NCI-H1930 (cell line): ENCODE results near the gene CCL19.
"Not testable (repeated sequence)": the region's sequence is repeated elsewhere in the genome, so short reads cannot be mapped to it uniquely, and the experiment has no call there.

ENCODE experiments used
- DNase-seq, 2 experiments: peaks; one replicate each; lab custom pipeline; 2025; lab: John Stamatoyannopoulos, UW

The CCL19 gene

GRCh38 chr9:34690983-34691935, at the start of gene CCL19:
CCL19 (minus strand) TSS chr9:34691276; CDS start chr9:34691139, 137 bp downstream.
- DNase-seq: no peak

GRCh38 chr9:34740176-34740575, 49.1 kb upstream of the CCL19 start:
- DNase-seq: not testable (repeated sequence)

GRCh38 chr9:34737677-34738260, 46.7 kb upstream of the CCL19 start:
- DNase-seq: no peak

- no peak for DNase-seq
These were observed 43.6 kb upstream of the CCL19 start for GRCh38 chr9:34734720-34735119.

- DNase-seq: no peak
These were observed 41.8 kb upstream of the CCL19 start for GRCh38 chr9:34732886-34733285.

GRCh38 chr9:34732478-34732877, 41.4 kb upstream of the CCL19 start:
- no peak for DNase-seq

GRCh38 chr9:34723141-34723540, 32.1 kb upstream of the CCL19 start:
- no peak for DNase-seq

GRCh38 chr9:34719769-34720025, 28.6 kb upstream of the CCL19 start:
- not testable (repeated sequence) for DNase-seq

GRCh38 chr9:34719021-34719768, 28.1 kb upstream of the CCL19 start:
- no peak for DNase-seq

- DNase-seq: no peak
These were observed 27.0 kb upstream of the CCL19 start for GRCh38 chr9:34717996-34718614.

- no peak for DNase-seq
These were observed 25.6 kb upstream of the CCL19 start for GRCh38 chr9:34716711-34717110.

GRCh38 chr9:34715639-34716215, 24.7 kb upstream of the CCL19 start:
- DNase-seq: no peak

- DNase-seq: no peak
These were observed 22.9 kb upstream of the CCL19 start for GRCh38 chr9:34714007-34714406.

GRCh38 chr9:34712140-34712539, 21.1 kb upstream of the CCL19 start:
- no peak for DNase-seq

- DNase-seq: no peak
These were observed 18.9 kb upstream of the CCL19 start, which contains the start of gene CCL21 for GRCh38 chr9:34710023-34710422. CCL21 (minus strand) TSS chr9:34710136; CDS start chr9:34710066, 70 bp downstream.

- DNase-seq: no peak
These were observed 18.3 kb upstream of the CCL19 start for GRCh38 chr9:34709196-34709978.

GRCh38 chr9:34707130-34707529, 16.1 kb upstream of the CCL19 start:
- DNase-seq: no peak

GRCh38 chr9:34701769-34702736, 11.0 kb upstream of the CCL19 start:
- DNase-seq: peak; percentile 67 to 73

- DNase-seq: peak; percentile 68 to 84
These were observed 10.1 kb upstream of the CCL19 start for GRCh38 chr9:34701023-34701768.
